CD4-positive, alpha-beta T cell treated with Interleukin-6 for 4 hours (primary cell): ENCODE results near the gene OR2G2.

ENCODE experiments used
- DNase-seq: peaks from one replicate; pipeline ENCODE4 v3.0.0-alpha.2; 2020; ENCODE audit warnings: mixed read lengths

The OR2G2 gene, protein sequence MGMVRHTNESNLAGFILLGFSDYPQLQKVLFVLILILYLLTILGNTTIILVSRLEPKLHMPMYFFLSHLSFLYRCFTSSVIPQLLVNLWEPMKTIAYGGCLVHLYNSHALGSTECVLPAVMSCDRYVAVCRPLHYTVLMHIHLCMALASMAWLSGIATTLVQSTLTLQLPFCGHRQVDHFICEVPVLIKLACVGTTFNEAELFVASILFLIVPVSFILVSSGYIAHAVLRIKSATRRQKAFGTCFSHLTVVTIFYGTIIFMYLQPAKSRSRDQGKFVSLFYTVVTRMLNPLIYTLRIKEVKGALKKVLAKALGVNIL

GRCh38 chr1:247588060-247588459 is at the start of gene OR2G2:
OR2G2 (plus strand) TSS chr1:247588360; CDS start chr1:247588360, 0 bp downstream.
- no peak for DNase-seq

DNA sequence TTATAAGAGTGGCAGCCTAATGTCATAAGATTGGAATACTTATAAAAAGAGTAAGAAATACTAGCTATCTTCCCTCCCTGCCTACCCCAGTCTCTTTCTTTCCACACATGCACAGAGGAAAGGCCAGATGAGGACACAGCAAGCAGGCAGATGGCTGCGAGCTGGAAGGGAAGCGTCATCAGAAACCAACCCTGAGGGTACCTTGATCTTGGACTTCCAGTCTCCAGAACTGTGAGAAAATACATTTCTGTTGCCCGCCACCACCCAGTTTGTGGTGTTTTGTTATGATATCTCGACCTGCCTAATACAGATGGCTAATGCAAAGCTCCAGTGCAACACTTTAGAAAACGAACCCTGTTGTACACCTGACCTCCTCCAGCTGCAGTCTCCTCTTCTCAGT is 49.6 kb upstream of the OR2G2 start:
- DNase-seq = no peak

DNA sequence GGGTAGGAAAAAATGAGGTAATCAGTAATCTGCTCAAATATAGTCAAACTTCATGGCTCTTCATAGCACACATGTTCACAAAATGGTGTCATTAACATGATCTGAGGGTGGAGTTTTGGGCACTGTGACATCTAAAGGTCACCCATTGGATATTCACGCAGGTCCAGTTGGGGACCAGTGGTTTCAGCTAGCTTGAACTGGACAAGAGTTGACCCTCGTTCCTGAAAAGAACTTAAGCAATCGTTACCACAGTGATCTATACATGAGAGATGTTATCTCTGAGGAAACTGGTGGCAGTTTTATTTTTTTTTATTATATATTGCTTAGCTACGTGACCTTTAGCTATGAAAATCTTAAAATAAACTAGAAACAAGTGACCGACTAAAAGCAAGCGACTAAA is 48.9 kb upstream of the OR2G2 start:
- DNase-seq = no peak

DNA sequence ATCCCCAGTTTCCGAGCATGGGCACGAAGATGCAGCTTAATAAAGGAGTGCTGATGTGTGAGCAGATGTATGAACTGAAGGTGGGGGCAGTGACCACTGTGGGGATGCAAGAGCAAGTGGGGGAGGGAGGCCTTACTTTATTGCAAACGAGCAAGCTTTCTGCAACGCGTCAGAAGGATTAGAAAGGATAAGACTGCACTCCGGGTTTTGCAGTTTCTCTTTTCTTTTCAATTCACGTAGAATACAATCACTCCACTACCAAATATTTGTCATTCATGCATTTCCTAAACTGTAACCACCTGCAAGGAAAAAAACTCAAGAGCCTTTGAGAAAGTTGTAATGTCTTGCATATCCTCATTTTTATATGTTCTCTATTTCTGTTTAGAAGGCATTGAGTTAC is 47.6 kb upstream of the OR2G2 start:
- DNase-seq = no peak

DNA sequence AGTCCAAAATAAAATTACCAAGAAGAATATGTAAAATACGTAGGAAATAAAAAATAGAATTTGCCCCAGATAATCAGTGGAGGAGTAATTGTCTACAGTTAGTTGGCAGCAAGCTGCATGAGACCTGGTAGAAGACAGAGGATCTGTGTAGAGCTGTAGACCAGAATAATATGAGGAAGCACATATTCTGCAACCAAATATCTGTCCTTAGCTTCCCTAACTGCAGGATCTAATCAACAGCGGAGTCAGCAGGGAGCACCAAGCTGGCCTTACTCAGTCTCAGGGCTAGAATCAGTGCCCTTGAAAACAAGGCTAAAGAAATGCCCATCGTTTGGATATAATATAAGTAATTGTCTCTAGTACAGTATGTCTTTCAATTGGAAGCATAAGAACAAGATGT is 45.3 kb upstream of the OR2G2 start:
- DNase-seq = no peak

- no peak for DNase-seq
Observed at GRCh38 chr1:247548092-247548491, 40.1 kb upstream of the OR2G2 start.

DNA sequence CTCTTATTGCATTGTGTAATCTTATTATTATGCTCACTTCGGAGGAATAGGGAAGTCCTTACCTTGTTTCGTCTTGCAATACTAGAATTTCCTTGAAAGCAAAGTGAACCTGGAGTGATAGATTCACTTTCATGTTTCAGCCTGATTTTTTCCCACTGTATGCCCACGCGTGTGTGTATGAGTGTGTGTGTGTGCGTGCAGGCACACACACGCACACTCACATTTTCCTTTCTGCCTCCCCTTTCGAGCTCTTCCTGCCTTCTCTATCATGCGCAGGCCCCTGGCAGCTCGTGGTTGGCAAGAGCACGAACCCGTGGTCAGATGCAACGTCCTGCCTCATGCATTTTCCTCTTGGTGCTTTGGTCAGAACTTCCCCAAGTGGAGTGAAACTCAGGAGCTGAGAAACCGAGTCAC is 39.4 kb upstream of the OR2G2 start, which contains the start of gene GCSAML:
Gene GCSAML, plus strand, starts transcription at position 366 of the 414 bp plus-strand sequence. CDS start 58 bp downstream, outside the sequence.
- no peak for DNase-seq

DNA sequence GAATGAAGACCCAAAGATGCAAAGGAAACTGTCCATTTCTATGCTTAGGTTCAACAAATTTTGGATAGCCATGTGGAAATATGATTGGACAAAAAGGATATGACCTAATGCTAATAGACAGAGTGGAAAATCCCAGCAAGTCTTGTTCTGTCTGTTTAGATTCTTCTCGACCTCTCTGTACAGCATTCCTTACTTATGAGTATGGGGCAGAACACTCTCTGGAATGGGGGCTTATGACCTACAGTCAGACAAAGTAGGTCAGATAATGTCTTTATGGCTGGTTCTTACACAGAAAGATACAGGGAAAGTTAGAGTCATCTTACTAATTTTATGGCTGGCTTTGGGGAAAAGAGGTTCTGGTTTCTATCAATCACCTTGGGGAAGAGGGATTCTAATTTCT is 36.4 kb upstream of the OR2G2 start:
- no peak for DNase-seq

DNA sequence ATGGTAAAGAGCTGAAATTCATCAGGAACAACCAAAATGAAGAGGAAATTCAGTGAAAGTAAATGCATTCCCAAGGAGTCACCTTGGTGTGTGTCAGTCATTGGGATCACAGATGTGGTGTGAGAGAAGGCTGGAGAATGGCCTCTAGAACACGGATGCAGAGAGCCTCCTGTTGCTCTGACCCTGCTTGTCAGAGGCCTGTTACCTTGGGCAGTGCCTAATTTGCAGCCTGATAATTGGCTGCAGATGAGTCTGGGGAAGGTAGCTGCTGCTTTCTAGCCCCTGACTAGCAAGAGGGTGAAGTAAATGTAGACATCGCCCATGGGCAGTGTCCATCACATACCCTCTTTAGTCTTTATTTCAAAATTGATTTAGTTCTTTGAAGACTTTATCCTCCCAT is 35.9 kb upstream of the OR2G2 start:
- DNase-seq = no peak

DNA sequence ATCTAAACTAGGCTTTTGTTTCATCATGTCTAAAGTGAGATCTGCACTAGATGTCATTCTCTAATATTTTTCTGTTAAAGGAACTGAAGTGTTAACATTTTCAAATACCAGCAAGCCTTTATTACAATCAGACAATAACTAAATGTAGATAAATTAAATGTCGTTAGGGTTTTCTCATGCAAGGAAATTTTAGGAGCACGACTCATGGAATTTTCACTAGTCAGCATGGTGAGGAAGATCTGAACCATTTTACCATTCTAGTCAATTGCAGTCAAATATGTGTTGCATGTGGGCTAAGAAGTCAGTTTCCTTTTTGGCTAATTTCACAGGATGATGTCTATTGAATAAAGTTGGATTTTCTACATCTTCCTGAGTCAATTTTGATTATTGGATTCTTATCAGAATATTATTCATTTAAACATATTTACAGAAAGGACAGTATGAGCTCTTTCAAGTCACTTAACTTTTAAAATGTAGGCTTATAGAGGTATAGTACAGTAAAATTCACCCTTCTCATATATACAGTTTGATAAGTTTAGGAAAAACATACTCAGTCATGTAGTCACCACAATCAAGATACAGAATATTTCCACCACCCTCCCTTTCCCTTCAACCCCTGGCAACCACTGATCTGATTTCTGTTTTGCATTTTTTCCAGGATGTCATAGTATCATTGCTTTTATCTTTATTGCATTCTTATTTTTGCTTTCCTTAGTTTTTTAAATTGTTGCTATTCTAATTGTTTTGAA is 30.1 kb upstream of the OR2G2 start:
- DNase-seq = no peak

DNA sequence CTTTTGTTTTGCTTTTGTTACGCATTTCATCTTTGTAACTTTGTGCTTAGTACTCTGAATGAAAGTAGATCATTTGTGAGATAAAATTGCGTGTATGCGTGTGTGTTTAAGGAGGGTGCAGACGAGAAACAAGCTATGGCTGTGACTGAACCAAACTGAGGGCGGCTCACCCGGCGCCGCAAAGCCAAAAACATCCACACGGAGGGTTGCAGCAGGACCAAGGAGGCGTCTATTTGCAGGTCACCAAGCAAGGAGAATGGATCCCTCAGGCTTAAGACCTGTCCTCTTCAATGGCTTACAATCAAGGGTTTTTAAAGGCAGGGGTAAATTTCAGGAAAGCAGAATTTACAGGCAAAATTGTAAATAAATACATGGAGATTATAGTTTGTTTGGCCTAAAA is 26.4 kb upstream of the OR2G2 start:
- DNase-seq = no peak

- DNase-seq = no peak
Observed at GRCh38 chr1:247562198-247562597, 26.0 kb upstream of the OR2G2 start.

DNA sequence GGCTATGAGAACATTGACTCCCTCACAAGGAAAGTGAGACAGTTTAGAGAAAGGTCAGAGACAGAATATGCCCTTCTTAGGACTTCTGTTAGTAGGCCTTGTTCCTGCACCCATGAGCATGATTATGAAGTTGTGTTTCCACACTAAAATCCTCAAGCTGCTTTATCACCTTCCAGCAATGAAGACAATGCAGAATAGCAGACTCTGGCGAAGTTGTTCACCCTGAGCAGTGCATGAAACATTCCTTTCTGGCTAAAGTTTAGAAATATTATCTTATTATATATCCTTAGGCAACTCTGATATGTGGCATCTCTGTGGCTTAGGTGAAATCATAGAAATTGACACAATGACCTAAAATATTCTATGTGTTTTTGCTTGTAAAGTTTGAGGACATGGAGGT is 13.9 kb upstream of the OR2G2 start:
- no peak for DNase-seq

DNA sequence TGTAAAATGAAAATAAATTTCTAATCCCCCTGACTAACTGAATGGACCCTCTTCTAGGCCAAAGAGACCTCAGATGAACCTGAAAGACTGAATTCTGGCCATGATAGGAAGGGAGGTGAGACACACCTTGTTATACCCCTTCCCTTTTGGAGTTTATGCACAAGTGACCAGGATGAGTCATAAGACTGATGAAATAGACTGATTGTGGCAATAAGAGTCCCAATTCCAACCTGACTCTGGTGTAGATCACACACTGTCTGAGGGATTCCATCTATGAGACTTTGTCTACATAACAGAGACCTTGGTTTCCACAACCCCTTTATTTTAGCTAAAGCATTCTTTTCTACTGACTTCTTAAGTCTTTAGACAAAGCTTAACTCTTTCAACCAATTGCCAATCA is 13.5 kb upstream of the OR2G2 start:
- no peak for DNase-seq

DNA sequence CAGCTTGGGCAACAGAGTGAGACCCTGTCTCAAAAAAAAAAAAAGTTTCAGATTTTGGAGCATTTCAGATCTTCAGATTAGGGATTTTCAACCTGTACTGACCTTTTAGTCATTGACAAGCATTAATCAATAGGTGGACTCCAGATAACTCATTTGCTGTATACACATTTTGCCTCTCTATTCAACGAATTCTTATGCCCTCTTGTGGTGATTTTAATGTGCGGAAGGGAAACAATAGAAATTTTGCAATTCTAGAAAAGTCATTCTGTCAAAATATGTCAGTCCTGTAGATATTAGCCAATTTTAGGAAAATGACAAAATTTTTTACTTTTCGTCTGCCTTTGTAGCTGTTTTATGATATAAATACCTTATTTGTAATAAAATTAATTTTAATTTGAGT is 11.6 kb upstream of the OR2G2 start:
- no peak for DNase-seq

GRCh38 chr1:247578946-247579460 is 9.2 kb upstream of the OR2G2 start:
- DNase-seq = no peak

- no peak for DNase-seq
Observed at GRCh38 chr1:247605286-247605685, 17.1 kb downstream of the OR2G2 start, which contains the start of gene OR2G3. OR2G3 (plus strand) TSS chr1:247605586; CDS start chr1:247605586, 0 bp downstream.

DNA sequence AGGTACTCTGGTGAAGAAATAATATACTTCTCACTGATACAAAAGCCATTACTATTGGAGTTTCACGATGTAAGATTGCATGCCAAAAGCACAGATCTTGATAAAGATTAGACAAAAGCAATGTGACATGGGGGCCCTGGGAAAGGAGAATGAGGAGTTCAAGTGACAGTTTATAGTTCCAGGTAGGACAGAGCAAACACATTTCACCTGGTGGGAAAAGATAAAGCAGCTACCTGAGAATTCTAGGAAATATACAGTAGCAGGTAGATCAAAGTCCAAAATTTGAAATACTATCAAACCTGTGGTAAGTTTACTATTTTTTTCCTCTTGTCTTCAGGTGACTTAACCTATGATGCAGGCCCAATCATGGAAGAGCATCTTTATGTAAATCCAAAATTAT is 25.2 kb downstream of the OR2G2 start:
- DNase-seq = no peak

GRCh38 chr1:247614625-247615024 is 26.5 kb downstream of the OR2G2 start:
- no peak for DNase-seq

DNA sequence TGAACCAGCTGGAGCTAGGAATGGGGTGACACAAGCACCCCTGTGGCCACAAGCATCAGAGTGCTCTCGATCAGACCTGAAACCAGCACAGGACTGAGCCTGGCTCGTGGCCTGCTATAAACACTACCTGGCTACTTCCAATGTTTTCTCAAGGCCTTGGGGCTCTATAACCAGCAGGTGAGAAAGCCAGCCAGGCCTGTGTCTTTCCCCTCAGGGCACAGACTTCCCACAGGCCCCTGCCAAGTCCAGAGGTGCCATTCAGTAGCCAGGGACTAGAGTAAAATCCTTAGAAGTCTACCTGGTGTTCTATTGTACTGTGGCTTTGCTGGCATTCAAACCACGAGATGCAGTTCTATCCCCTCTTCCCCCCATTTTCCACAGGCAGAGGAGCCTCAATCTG is 39.8 kb downstream of the OR2G2 start:
- no peak for DNase-seq

GRCh38 chr1:247638011-247638410 is 49.9 kb downstream of the OR2G2 start:
- DNase-seq = no peak

DNA sequence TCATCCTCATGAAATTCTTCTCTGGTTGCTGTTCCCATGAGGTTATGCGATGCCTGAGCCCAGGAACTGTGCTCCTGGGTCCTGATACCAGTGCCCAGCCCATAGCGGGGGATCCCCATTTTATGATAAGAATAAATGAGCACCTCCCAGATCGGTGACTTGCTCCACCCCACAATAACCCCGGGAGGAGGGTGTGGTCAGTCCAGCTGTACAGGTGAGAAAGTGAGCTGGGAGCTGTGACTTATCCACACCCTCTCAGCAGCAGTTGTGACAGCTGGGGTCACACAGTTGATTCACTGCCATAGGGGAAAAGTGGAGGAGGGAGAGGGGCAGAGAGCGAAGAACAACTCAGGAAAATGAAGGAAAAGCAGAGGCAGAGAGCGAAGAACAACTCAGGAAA is 50.6 kb downstream of the OR2G2 start:
- DNase-seq = no peak
